Suprapubic skin (tissue), 3 donors: ENCODE data around the gene ST3GAL3.

Experiments
- CTCF ChIP-seq, 2 donors: fragments of 200-600 bp in 1 of 2; fragments of 450-650 bp in 1 of 2; sonication (generic) in 1 of 2; IDR thresholded peaks; one replicate each; pipeline ENCODE4 v1.5.1; 2016 to 2019; ENCODE audit warnings: antibody characterized with exemption in 2 of 2, mild to moderate bottlenecking in 1 of 2, moderate library complexity in 1 of 2
- EP300 ChIP-seq: sonication (generic); formaldehyde crosslinking; IDR thresholded peaks from one replicate; pipeline ENCODE4 v1.6.1; 2017; ENCODE audit warnings: antibody characterized with exemption
- POLR2A ChIP-seq, 2 donors: fragments of 450-650 bp; IDR thresholded peaks; one replicate each; pipeline ENCODE4 v1.6.1; 2017; ENCODE audit warnings: antibody characterized with exemption in 2 of 2, mild to moderate bottlenecking in 2 of 2, moderate library complexity in 2 of 2

- no peak for TF ChIP-seq CTCF (IDR thresholded peaks at IDR 0.05)
- TF ChIP-seq EP300: no peak
- no peak for TF ChIP-seq POLR2A (IDR thresholded peaks at IDR 0.05)
Measured at GRCh38 chr1:43963890-43964289, 256.6 kb downstream of the ST3GAL3 start.
